Parathyroid adenoma (tissue), 2 donors: ENCODE results near the gene UFL1.

ENCODE experiments used
- H2AFZ ChIP-seq: fragments of 300-600 bp; sonication (generic); one replicate; pipeline ENCODE4 v1.7.0; 2017; ENCODE audit warnings: antibody characterized with exemption, mild to moderate bottlenecking
- H3K27ac ChIP-seq: fragments of 300-600 bp; sonication (generic); one replicate; pipeline ENCODE4 v1.7.0; 2017
- H3K27me3 ChIP-seq: fragments of 300-600 bp; sonication (generic); one replicate; pipeline ENCODE4 v1.7.0; 2017; ENCODE audit warnings: low read length; ENCODE audit not compliant: control insufficient read depth, insufficient read depth
- H3K36me3 ChIP-seq: fragments of 300-600 bp; sonication (generic); one replicate; pipeline ENCODE4 v1.7.0; 2017; ENCODE audit warnings: low read length; ENCODE audit not compliant: control insufficient read depth, insufficient read depth
- H3K4me1 ChIP-seq: fragments of 300-600 bp; sonication (generic); one replicate; pipeline ENCODE4 v1.7.0; 2017; ENCODE audit warnings: control low read depth
- H3K4me2 ChIP-seq: fragments of 300-600 bp; sonication (generic); one replicate; pipeline ENCODE4 v1.7.0; 2017; ENCODE audit warnings: low read length
- H3K4me3 ChIP-seq: fragments of 300-600 bp; sonication (generic); one replicate; pipeline ENCODE4 v1.7.0; 2017; ENCODE audit warnings: low read depth, low read length
- H3K79me2 ChIP-seq: fragments of 300-600 bp; sonication (generic); one replicate; pipeline ENCODE4 v1.7.0; 2017; ENCODE audit warnings: control low read depth
- H3K9ac ChIP-seq: fragments of 300-600 bp; sonication (generic); one replicate; pipeline ENCODE4 v1.7.0; 2017; ENCODE audit warnings: mild to moderate bottlenecking
- H3K9me3 ChIP-seq: fragments of 300-600 bp; sonication (generic); one replicate; pipeline ENCODE4 v1.7.0; 2017; ENCODE audit warnings: low read length; ENCODE audit not compliant: control insufficient read depth
- CTCF ChIP-seq: fragments of 300-600 bp; sonication (generic); IDR thresholded peaks from one replicate; pipeline ENCODE4 v1.7.0; 2017; ENCODE audit warnings: antibody characterized with exemption, mild to moderate bottlenecking
- donor health status: primary hyperparathyroidism.

UFL1 gene

GRCh38 chr6:96522465-96523009 is 931 bp downstream of the UFL1 start:
- Histone ChIP-seq H3K4me2 (peak overlapping the region; percentile 55), H3K79me2 (no peaks in the 10 kb centered on the region), H3K4me3 (peak overlapping the region; percentile 92), H3K27me3 (no peaks in the 10 kb centered on the region), H2AFZ (peak overlapping the region; percentile 94), H3K36me3 (no peaks in the 10 kb centered on the region), H3K4me1 (no peaks in the 10 kb centered on the region), H3K9me3 (no peaks in the 10 kb centered on the region), H3K27ac (peak overlapping the region; percentile 87), H3K9ac (peak overlapping the region; percentile 87)
- TF ChIP-seq CTCF = no peak

- no peak for TF ChIP-seq CTCF
- H3K4me3 ChIP-seq = no peak overlapping the region
- H3K27ac ChIP-seq = no peak overlapping the region
- H3K36me3 ChIP-seq = no peaks in the 10 kb centered on the region
- H3K9me3 ChIP-seq = no peaks in the 10 kb centered on the region
- no peaks in the 10 kb centered on the region for H3K4me1 ChIP-seq
- no peaks in the 10 kb centered on the region for H3K79me2 ChIP-seq
- H3K4me2 ChIP-seq = no peak overlapping the region
- H3K9ac ChIP-seq = no peak overlapping the region
- no peaks in the 10 kb centered on the region for H3K27me3 ChIP-seq
- no peak overlapping the region for H2AFZ ChIP-seq
These were observed 6.6 kb downstream of the UFL1 start for GRCh38 chr6:96528193-96528592.

GRCh38 chr6:96532399-96532798 is 10.8 kb downstream of the UFL1 start:
- TF ChIP-seq CTCF = no peak
- Histone ChIP-seq H3K36me3 (no peaks in the 10 kb centered on the region), H3K9ac (no peak overlapping the region)

GRCh38 chr6:96537726-96538125 is 16.1 kb downstream of the UFL1 start:
- H3K4me1 ChIP-seq = peaks cover 3% of the 10 kb centered on the region
- TF ChIP-seq CTCF = no peak
- no peak overlapping the region for H3K4me2 ChIP-seq
- no peak overlapping the region for H3K27ac ChIP-seq
- H3K9ac ChIP-seq = no peak overlapping the region
- no peak overlapping the region for H3K4me3 ChIP-seq
- no peak overlapping the region for H2AFZ ChIP-seq
- H3K36me3 ChIP-seq = no peaks in the 10 kb centered on the region
- no peaks in the 10 kb centered on the region for H3K27me3 ChIP-seq
- H3K79me2 ChIP-seq = no peaks in the 10 kb centered on the region
- H3K9me3 ChIP-seq = no peaks in the 10 kb centered on the region

More at GRCh38 chr6:96532399-96532798, 10.8 kb downstream of the UFL1 start:
- H3K4me3 ChIP-seq = no peak overlapping the region
- H3K27me3 ChIP-seq = no peaks in the 10 kb centered on the region
- no peaks in the 10 kb centered on the region for H3K9me3 ChIP-seq
- no peaks in the 10 kb centered on the region for H3K4me1 ChIP-seq
- H2AFZ ChIP-seq = no peak overlapping the region
- H3K79me2 ChIP-seq = no peaks in the 10 kb centered on the region
- H3K4me2 ChIP-seq = no peak overlapping the region
- no peak overlapping the region for H3K27ac ChIP-seq

GRCh38 chr6:96542702-96543101 is 21.1 kb downstream of the UFL1 start:
- H3K4me2 ChIP-seq = no peak overlapping the region
- H3K36me3 ChIP-seq = no peaks in the 10 kb centered on the region
- no peak overlapping the region for H3K27ac ChIP-seq
- no peak overlapping the region for H3K9ac ChIP-seq
- no peaks in the 10 kb centered on the region for H3K27me3 ChIP-seq
- no peak for TF ChIP-seq CTCF
- H3K4me3 ChIP-seq = no peak overlapping the region
- H3K9me3 ChIP-seq = no peaks in the 10 kb centered on the region
- no peaks in the 10 kb centered on the region for H3K79me2 ChIP-seq
- peaks cover 3% of the 10 kb centered on the region for H3K4me1 ChIP-seq
- no peak overlapping the region for H2AFZ ChIP-seq
